GM18951 (cell line): ENCODE data around the gene ARHGAP6.
"Not testable (repeated sequence)": the region's sequence is repeated elsewhere in the genome, so short reads cannot be mapped to it uniquely, and the experiment has no call there.

Experiments used
- POLR2A ChIP-seq: IDR thresholded peaks from 4 replicates; pipeline ENCODE4 v1.6.1; 2011; ENCODE audit warnings: mild to moderate bottlenecking; ENCODE audit not compliant: insufficient read length, insufficient read depth; ENCODE audit errors: extremely low read depth
- in situ Hi-C: fragments of 300-500 bp; cut with MboI; formaldehyde crosslinking; loops from one replicate; pipeline ENCODE4 v1.12.0; 2022; ENCODE audit warnings: low sequenced_read_pairs, mixed read lengths, inconsistent platforms; ENCODE audit not compliant: unreplicated experiment

ARHGAP6 gene

DNA sequence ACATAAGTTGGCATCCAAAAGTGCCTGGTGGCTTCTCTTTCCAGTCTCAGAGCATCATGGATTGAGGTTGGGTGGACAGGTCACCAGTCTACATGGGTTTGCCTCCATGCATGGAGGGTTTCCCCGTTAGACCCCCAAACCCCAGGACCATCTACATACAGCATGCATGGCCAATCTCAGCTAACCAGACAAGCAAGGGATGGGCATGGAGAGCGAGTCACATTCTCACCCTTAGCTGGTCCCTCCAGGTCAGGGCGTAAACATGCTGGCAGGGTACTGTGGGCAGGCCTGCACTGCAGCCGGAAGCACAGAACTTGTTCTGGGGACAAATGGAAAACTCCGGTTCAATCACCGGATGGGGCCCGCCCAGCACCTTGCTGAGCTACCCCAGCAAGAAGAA is 517.3 kb downstream of the ARHGAP6 start:
- TF ChIP-seq POLR2A, result no peak
- in situ Hi-C loops, result loop anchor here (10.0 to 25.0 kb wide), 4 partner anchors 216 to 961 kb away; no protein-coding TSS in a partner anchor

DNA sequence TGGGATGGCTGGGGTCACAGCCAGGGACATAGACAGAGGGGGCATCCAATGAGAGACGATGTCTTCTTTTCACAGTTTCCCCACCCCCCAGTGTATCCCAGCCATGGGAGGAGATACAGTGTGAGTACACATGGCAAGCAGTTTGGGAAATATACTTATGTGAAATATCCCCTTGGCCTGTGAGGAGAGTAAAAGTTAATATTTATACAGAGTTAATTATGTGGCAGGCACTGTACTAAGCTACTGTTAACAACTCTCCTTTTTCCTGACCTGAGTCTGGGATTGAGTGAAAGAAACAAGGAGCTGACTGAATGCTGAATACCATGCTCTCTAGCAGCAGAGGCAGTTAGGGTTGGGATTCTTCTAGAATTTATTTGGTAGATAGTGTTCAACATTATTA is 519.3 kb downstream of the ARHGAP6 start:
- in situ Hi-C loops, result loop anchor here (10.0 to 25.0 kb wide), 4 partner anchors 218 to 959 kb away; no protein-coding TSS in a partner anchor
- no peak for TF ChIP-seq POLR2A

DNA sequence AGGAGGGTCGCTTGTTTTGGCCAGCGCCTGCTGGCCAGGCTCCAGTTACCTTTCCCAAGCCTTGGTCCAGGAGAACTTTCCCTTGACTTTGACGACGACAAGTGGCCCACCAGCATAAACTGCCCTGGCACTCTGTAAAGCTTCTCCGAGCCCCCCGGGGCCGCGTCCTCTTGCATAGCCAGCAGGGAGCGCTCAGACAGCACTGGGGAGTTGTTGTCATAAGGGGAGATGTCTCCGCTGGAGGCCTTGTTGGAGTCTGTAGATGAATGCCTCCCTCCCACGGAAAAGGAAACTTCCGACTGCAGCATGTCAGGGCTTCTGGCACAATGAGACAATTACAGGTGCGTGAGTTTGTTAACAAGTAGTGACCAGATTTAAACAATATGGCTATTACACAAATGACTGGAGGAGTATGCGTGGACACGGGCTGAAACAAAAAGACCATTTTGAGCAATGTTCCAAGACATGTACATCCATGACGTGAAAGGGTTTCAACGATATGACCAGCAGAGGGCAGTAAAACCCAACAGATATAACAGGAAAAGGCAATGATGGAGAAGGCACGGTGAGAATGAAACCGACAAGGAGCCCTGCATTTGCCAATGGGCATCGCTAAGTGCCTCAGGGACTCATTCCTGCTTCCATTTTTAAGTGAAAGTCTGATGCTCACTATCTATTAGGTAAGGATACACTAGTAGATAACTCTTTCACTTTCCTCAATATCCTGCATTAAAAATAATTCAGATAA is 521.6 kb downstream of the ARHGAP6 start:
- in situ Hi-C loops, result loop anchor here (10.0 to 25.0 kb wide), 4 partner anchors 221 to 957 kb away; no protein-coding TSS in a partner anchor
- TF ChIP-seq POLR2A, result no peak

DNA sequence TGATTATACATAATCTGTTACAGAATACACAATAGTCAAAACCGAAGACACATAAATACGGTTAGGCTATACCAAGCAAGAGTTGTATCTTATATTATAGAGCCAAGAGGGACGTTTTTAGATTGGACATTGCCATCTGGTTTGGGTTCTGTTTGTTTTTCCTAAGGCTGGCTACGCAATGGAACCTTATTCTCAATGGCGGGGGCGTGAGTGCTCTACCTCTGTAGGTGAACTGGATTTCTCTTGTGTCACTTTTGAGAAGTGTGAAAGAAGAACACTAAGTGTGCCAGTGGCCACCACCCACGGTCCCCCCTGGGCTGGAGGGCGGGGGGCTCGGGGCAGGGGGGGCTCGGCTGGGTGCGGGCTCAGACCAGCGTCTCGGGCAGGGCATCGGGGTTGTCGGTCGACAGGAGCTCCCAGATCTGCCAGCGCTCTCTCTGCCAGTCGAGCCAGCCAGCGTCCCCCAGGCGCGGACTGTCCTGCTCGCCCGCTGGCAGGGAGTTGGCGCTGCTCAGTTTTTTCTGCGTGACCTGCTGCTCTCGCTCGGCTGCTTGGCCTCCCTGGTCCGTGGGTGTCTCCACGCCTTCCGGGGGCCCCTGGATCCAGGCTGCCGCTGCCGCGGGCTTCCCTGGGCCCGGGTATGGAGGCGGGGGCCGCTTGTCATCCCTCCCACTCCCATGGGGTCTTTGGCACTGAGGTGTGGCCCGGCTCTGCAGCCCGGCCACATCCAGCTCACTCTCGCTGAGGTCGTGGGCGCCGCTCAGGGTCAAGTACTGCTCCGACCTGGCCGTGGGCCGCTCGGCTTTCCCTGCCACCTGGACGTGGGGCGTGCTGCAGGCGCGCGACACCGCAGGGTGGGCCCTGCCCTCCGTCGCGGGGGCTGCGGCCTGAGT is 527.0 kb downstream of the ARHGAP6 start:
- in situ Hi-C loops, result loop anchor here (25.0 kb wide), 2 partner anchors 649 to 951 kb away; no protein-coding TSS in a partner anchor
- TF ChIP-seq POLR2A, result no peak

DNA sequence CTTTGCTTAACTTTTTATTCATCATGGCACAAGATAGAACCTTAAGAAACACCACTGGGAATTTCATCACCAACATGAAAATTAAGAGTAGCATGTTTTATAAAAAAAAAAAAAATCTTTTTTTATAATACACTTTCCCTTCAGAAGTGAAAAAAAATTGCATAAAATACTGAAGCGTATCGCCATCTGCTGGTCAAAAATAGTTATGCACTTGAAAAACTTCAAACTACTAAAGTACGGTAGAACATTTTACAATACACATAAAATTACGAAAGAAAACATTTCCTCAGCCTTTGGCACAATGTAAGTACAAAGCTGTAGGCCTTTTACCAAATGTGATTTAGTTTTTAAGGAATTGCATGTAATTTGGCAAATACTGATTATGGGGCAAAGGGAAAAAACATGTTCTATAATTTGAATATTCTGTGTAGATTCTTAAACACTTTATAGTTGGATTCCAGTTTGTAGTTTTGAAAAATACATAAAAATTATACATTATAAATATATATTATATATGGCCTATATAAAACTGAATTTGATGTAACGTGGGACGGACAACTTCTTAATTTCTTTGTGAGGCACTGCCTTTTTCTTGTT is 528.1 kb downstream of the ARHGAP6 start:
- TF ChIP-seq POLR2A, result no peak
- in situ Hi-C loops, result loop anchor here (25.0 kb wide), 2 partner anchors 650 to 950 kb away; no protein-coding TSS in a partner anchor

DNA sequence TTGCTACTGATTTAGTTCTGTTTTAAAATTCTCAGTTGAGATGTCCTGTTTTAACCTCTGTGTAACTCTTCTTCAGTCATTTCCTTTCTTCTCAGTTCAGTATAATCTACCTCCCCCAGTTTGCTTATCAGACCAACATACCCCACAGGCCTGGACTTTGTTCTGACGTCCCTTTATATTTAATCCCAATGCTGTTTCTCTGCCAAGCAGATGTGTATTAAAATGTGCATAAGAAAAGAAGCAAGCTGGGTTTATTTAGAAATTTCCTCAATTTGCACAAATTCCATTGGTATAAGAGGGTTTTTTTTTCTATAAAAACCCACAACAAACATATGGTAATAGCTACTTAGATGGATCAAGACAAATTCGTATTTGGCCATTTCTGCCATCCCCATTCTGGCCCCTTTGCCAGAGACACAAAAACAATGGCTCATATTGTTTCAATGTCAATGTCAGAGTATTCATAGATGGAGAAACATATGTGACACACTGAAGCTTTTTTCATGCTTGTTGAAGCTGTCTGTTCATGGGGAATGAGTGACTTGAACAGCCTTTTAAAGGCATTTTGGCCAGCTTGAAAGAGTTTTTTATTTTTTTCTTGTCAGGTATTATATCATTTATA is 530.0 kb downstream of the ARHGAP6 start:
- no peak for TF ChIP-seq POLR2A
- in situ Hi-C loops, result loop anchor here (25.0 kb wide), 2 partner anchors 652 to 948 kb away; no protein-coding TSS in a partner anchor

DNA sequence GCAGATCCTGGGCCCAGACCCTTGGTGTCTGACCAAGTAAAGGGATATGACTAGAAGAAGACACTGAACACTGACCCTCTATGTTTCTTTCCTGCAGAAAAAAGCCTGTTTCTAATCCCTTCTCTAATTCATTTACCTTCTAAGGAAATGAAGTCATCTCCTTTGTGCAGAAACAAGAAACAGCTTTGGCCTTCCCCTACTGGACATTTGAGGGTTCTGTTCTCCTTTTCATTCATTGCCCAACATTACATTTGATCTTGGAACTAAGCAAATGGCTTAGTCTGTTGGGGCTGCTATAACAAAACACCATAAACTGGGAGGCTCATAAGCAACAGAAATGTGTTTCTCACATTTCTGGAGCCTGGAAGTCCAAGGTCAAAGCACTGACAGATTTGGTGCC is 534.6 kb downstream of the ARHGAP6 start:
- no peak for TF ChIP-seq POLR2A
- in situ Hi-C loops, result loop anchor here (25.0 kb wide), 2 partner anchors 656 to 944 kb away; no protein-coding TSS in a partner anchor

DNA sequence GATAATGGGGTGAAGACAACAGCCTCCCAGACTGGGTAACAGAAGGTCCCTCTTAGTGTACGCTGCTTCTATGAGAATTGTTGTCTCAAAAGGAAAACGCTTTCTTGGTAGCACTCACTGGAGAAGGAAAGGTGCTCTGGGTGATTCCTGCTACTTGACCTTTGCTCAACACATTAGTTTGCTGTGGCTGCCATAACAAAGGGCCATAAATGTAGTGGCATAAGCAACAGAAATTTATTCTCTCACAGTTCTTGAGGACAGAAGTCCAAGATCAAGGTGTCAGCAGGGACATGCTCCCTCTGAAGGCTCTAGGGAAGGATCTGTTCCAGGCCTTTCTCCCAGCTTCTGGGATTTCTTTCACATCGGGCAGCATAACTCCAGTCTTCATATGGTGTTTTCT is 535.6 kb downstream of the ARHGAP6 start:
- in situ Hi-C loops, result loop anchor here (25.0 kb wide), 2 partner anchors 657 to 943 kb away; no protein-coding TSS in a partner anchor
- TF ChIP-seq POLR2A, result no peak

DNA sequence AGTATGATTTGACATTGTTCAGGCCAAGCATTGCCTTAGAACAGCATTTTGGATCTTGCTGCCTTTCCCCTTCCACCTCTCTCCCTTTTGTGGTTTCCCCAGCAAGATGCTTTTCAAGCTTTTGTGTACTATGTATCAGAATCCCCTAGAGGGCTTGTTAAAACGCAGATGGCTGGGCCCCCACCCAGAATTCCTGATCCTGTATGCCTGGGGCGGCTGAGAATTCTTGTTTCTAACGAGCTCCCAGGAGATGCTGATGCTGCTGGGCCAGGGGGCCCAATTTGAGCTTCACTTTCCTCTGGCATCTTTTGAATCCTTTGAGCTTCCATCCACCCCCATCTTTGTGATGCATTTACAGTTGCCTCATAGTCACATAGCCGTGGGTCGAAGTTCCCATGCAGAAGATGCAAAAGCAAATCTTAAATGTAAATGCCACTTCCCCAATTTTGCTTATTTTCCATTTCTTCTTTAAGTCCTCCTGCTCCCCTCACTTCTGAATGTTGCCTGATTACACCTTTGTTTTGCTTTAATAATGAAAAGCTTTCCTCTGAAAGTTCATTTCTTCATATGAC is 536.1 kb downstream of the ARHGAP6 start:
- TF ChIP-seq POLR2A, result no peak
- in situ Hi-C loops, result loop anchor here (25.0 kb wide), 2 partner anchors 658 to 942 kb away; no protein-coding TSS in a partner anchor

DNA sequence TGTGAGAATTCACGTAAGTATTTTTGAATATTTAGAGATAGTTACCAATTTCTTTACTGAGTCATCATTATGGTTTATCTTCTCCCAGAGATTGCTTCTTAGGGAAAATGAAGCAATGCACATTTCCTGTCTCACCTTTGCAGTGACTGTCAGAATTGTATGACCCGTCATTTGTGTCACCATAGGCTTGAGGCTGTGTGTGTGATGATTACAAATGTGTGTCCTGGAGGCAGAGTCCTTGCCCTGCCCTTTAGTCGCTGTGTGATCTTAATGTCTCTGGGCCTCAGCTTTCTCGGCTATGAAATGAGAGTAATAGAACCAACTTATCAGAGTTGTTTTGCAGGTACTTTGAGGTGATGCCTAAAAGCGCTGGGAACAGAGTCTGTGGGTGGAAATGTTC is 540.7 kb downstream of the ARHGAP6 start:
- TF ChIP-seq POLR2A, result no peak
- in situ Hi-C loops, result loop anchor here (25.0 kb wide), 2 partner anchors 662 to 938 kb away; no protein-coding TSS in a partner anchor

DNA sequence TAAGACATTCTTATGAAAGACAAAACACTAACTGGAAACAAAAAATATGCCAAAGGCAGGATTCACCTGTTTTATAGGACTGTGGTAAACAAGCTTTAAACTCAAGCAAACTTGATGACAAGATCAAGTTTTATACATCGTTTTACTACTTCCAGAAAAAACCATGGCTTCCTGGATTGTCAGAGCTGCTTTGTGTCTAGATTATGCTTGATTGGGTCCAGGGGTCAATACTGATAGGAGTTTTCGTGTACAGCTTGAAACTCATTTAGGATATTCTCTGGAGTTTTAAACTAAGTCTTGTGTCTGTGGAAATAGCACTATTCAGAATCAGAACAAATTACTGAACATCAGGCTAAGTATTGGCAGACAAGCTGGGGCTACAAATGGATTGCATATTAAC is 541.6 kb downstream of the ARHGAP6 start:
- in situ Hi-C loops, result no loop called here
- TF ChIP-seq POLR2A, result no peak

DNA sequence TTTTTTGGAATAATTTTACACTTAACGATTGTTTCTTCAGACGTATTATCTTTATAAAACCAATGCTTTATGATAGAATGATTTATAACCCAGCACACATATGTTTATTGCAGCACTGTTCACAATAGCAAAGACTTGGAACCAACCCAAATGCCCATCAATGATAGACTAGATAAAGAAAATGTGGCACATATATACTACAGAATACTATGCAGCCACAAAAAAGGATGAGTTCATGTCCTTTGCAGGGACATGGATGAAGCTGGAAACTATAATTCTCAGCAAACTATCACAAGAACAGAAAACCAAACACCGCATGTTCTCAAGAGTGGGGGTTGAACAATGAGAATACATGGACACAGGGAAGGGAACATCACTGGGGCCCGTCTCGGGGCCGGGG is 542.6 kb downstream of the ARHGAP6 start:
- in situ Hi-C loops, result not testable (repeated sequence)

DNA sequence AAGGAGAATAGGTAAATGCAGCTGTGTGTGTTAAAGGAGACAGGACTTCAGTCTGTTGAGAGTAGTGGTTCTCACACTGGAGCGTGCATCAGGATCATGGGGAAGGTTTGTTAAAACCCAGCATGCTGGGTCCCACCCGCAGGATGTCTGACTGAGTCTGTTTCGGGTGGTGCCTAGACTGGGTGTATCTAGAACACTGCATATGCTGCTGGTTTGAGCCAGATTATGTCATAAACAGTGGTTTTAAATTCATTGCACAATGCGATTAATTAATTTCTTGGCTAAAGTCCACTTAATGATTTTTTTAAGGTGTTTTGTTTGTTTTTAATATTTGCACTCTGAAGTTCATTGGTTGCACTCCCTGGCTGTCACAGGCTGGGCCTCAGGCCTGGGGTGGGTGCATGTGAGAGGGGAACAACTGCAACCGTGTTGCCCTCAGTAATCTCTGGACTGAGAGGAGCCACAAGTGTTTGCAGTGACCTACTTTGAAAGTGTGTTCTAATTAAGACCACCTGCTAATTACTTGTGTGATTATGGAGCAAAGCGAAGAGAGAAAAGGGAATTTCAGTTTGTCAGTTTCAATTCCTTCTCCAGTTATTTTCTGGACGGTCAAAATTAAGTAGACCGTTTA is 546.3 kb downstream of the ARHGAP6 start:
- in situ Hi-C loops, result no loop called here
- no peak for TF ChIP-seq POLR2A
